CD8-positive, alpha-beta memory T cell (primary cell): ENCODE data around the gene TCOF1. TPM values are rescaled to one million over a fixed set of nuclear protein-coding genes. Genes with fewer than 3 reads are reported as not detected.
"Not testable (repeated sequence)": the region's sequence is repeated elsewhere in the genome, so short reads cannot be mapped to it uniquely, and the experiment has no call there.

Experiments used
- CTCF ChIA-PET: fragments of 350-600 bp; sonication (Branson Sonifier 250); formaldehyde crosslinking; loops from one replicate; lab custom pipeline; 2021; ENCODE audit warnings: antibody characterized with exemption; lab: Charles Lee
- POLR2A ChIA-PET: fragments of 350-600 bp; sonication (Branson Sonifier 250); formaldehyde crosslinking; loops from one replicate; lab custom pipeline; 2021; ENCODE audit warnings: antibody characterized with exemption; lab: Charles Lee
- DNase-seq, 5 donors: peaks; one replicate each; pipeline versions ENCODE4 v3.0.0 to v3.0.0-alpha.2; 2020 to 2022; ENCODE audit warnings: mixed read lengths in 1 of 5
- H3K27ac ChIP-seq: one replicate; pipeline ENCODE4 v1.7.0; 2013; ENCODE audit warnings: low read depth, mild to moderate bottlenecking, low read length, moderate library complexity
- H3K27me3 ChIP-seq: 2 replicates; pipeline ENCODE4 v1.7.0; 2013; ENCODE audit warnings: low read length, mild to moderate bottlenecking; ENCODE audit not compliant: insufficient read depth, poor library complexity, severe bottlenecking
- H3K36me3 ChIP-seq: 2 replicates; pipeline ENCODE4 v1.7.0; 2013; ENCODE audit warnings: mild to moderate bottlenecking, low read length, moderate library complexity; ENCODE audit not compliant: insufficient read depth
- H3K4me1 ChIP-seq: 2 replicates; pipeline ENCODE4 v1.7.0; 2013; ENCODE audit warnings: mild to moderate bottlenecking, low read length, moderate library complexity; ENCODE audit not compliant: insufficient read depth
- H3K4me3 ChIP-seq: 2 replicates; pipeline ENCODE4 v1.7.0; 2013; ENCODE audit warnings: mild to moderate bottlenecking, low read length
- H3K9me3 ChIP-seq: 2 replicates; pipeline ENCODE4 v1.7.0; 2013; ENCODE audit warnings: mild to moderate bottlenecking, low read length
- H3K27ac Mint-ChIP-seq, 8 donors: one replicate each; pipeline ENCODE4 v1.8.0; 2020 to 2021; ENCODE audit warnings: mixed read lengths in 8 of 8, mild to moderate bottlenecking in 6 of 8, inconsistent platforms in 3 of 8, moderate library complexity in 3 of 8
- H3K27me3 Mint-ChIP-seq, 2 donors: one replicate each; pipeline ENCODE4 v1.8.0; 2020 to 2021; ENCODE audit warnings: mixed read lengths in 2 of 2, mild to moderate bottlenecking in 1 of 2, moderate library complexity in 1 of 2
- H3K36me3 Mint-ChIP-seq, 3 donors: one replicate each; pipeline ENCODE4 v1.8.0; 2020 to 2021; ENCODE audit warnings: mixed read lengths in 3 of 3, inconsistent platforms in 1 of 3, mild to moderate bottlenecking in 1 of 3
- H3K4me1 Mint-ChIP-seq, 3 donors: one replicate each; pipeline ENCODE4 v1.8.0; 2020 to 2021; ENCODE audit warnings: mixed read lengths in 3 of 3, inconsistent platforms in 1 of 3, mild to moderate bottlenecking in 1 of 3
- H3K4me3 Mint-ChIP-seq, 7 donors: one replicate each; pipeline ENCODE4 v1.8.0; 2020 to 2021; ENCODE audit warnings: mixed read lengths in 7 of 7, mild to moderate bottlenecking in 6 of 7, moderate library complexity in 4 of 7, inconsistent platforms in 2 of 7
- H3K9me3 Mint-ChIP-seq, 5 donors: one replicate each; pipeline ENCODE4 v1.8.0; 2020 to 2022; ENCODE audit warnings: mixed read lengths in 5 of 5, mild to moderate bottlenecking in 3 of 5, moderate library complexity in 2 of 5, inconsistent platforms in 1 of 5
- polyA plus RNA-seq: library from polyadenylated mRNA; unstranded; fragments of 300-500 nt; fragmentation: Illumina TruSeq; gene quantifications from one replicate; pipeline ENCODE4 v1.2.3, GENCODE V29; 2021
- total RNA-seq, 2 experiments: library from RNA; stranded (reverse); gene quantifications; one replicate each; pipeline ENCODE4 v1.2.3, GENCODE V29; 2021

TCOF1 gene
- total and polyA plus RNA-seq, 3 experiments from 2014 or later: 33.1 to 120 (median 116) TPM

- Mint-ChIP-seq H3K4me1 (peaks cover 5 to 14% (median 8%) of the 10 kb centered on the region in 3 donors), H3K36me3 (peaks cover 0 to under 1% (median 0%) of the 10 kb centered on the region in 3 donors), H3K27ac (no peak overlapping the region), H3K27me3 (peaks cover 0 to 7% of the 10 kb centered on the region in 2 donors), H3K9me3 (no peaks in the 10 kb centered on the region), H3K4me3 (no peak overlapping the region)
- no peak overlapping the region for H3K4me3 ChIP-seq
- CTCF ChIA-PET: interaction anchor here (0.9 to 1.3 kb wide), 2 partner anchors 12 to 24 kb away, joined by 3 to 4 read pairs; no protein-coding TSS in a partner anchor
- H3K27me3 ChIP-seq: no peaks in the 10 kb centered on the region
- no peak overlapping the region for H3K27ac ChIP-seq
- no peak for DNase-seq
- H3K9me3 ChIP-seq: no peaks in the 10 kb centered on the region
- no peaks in the 10 kb centered on the region for H3K36me3 ChIP-seq
- no peaks in the 10 kb centered on the region for H3K4me1 ChIP-seq
- POLR2A ChIA-PET: interaction anchor here (1.4 kb wide), 1 partner anchor 12 kb away, joined by 3 read pairs; no protein-coding TSS in a partner anchor
Observed at GRCh38 chr5:150422758-150423157, 65.3 kb downstream of the TCOF1 start.

GRCh38 chr5:150426165-150426564, 68.7 kb downstream of the TCOF1 start:
- H3K36me3 ChIP-seq, DNase-seq, H3K9me3 Mint-ChIP-seq, H3K4me3 Mint-ChIP-seq, H3K4me3 ChIP-seq, H3K4me1 ChIP-seq, H3K4me1 Mint-ChIP-seq, H3K9me3 ChIP-seq, H3K27me3 ChIP-seq, H3K27ac Mint-ChIP-seq, POLR2A ChIA-PET, H3K27ac ChIP-seq, H3K36me3 Mint-ChIP-seq: not testable (repeated sequence)
- peaks cover 4 to 10% of the 10 kb centered on the region in 2 donors for H3K27me3 Mint-ChIP-seq
- CTCF ChIA-PET: interaction anchor here (1.1 kb wide), 1 partner anchor 23 kb away, joined by 4 read pairs; the partner anchor contains the start of gene RPS14

GRCh38 chr5:150428106-150428876, 70.8 kb downstream of the TCOF1 start:
- Histone ChIP-seq H3K27me3 (no peaks in the 10 kb centered on the region), H3K4me3 (no peak overlapping the region), H3K4me1 (no peaks in the 10 kb centered on the region), H3K27ac (no peak overlapping the region), H3K36me3 (no peaks in the 10 kb centered on the region), H3K9me3 (no peaks in the 10 kb centered on the region)
- CTCF ChIA-PET: no interaction called here
- Mint-ChIP-seq H3K9me3 (no peaks in the 10 kb centered on the region), H3K27me3 (peaks cover 4 to 10% of the 10 kb centered on the region in 2 donors), H3K4me1 (no peaks in the 10 kb centered on the region), H3K27ac (peak overlapping the region in 1 of 8 donors; percentile 2), H3K36me3 (peaks cover 0 to 2% (median 0%) of the 10 kb centered on the region in 3 donors), H3K4me3 (no peak overlapping the region)
- no peak for DNase-seq
- POLR2A ChIA-PET: no interaction called here

GRCh38 chr5:150428978-150429377, 71.5 kb downstream of the TCOF1 start:
- H3K4me1 ChIP-seq: no peaks in the 10 kb centered on the region
- peaks cover 0 to 2% (median 0%) of the 10 kb centered on the region in 3 donors for H3K36me3 Mint-ChIP-seq
- H3K27ac Mint-ChIP-seq: peak overlapping the region in 1 of 8 donors; percentile 29
- H3K9me3 ChIP-seq: no peaks in the 10 kb centered on the region
- ChIA-PET CTCF (no interaction called here), POLR2A (no interaction called here)
- DNase-seq: no peak
- H3K4me3 ChIP-seq: no peak overlapping the region
- no peak overlapping the region for H3K4me3 Mint-ChIP-seq
- no peaks in the 10 kb centered on the region for H3K4me1 Mint-ChIP-seq
- peaks cover 4 to 10% of the 10 kb centered on the region in 2 donors for H3K27me3 Mint-ChIP-seq
- no peaks in the 10 kb centered on the region for H3K9me3 Mint-ChIP-seq
- H3K36me3 ChIP-seq: no peaks in the 10 kb centered on the region
- H3K27me3 ChIP-seq: no peaks in the 10 kb centered on the region
- no peak overlapping the region for H3K27ac ChIP-seq

- Mint-ChIP-seq H3K27me3 (peaks cover 4 to 10% of the 10 kb centered on the region in 2 donors), H3K27ac (peak overlapping the region in 3 of 8 donors; percentile 5 to 64 (median 29)), H3K4me3 (no peak overlapping the region), H3K36me3 (peaks cover 0 to 2% (median 0%) of the 10 kb centered on the region in 3 donors), H3K9me3 (no peaks in the 10 kb centered on the region), H3K4me1 (no peaks in the 10 kb centered on the region)
- Histone ChIP-seq H3K4me3 (no peak overlapping the region), H3K36me3 (no peaks in the 10 kb centered on the region), H3K4me1 (no peaks in the 10 kb centered on the region), H3K9me3 (no peaks in the 10 kb centered on the region), H3K27me3 (no peaks in the 10 kb centered on the region), H3K27ac (no peak overlapping the region)
- ChIA-PET POLR2A (no interaction called here), CTCF (no interaction called here)
- DNase-seq: no peak
Observed at GRCh38 chr5:150429410-150429873, 71.9 kb downstream of the TCOF1 start.

GRCh38 chr5:150431048-150431447, 73.6 kb downstream of the TCOF1 start:
- H3K4me3 Mint-ChIP-seq: no peak overlapping the region
- Histone ChIP-seq H3K36me3 (no peaks in the 10 kb centered on the region), H3K4me1 (peaks cover 3% of the 10 kb centered on the region), H3K4me3 (no peak overlapping the region), H3K27ac (no peak overlapping the region), H3K27me3 (no peaks in the 10 kb centered on the region), H3K9me3 (no peaks in the 10 kb centered on the region)
- H3K9me3 Mint-ChIP-seq: no peaks in the 10 kb centered on the region
- H3K27ac Mint-ChIP-seq: no peak overlapping the region
- no peak for DNase-seq
- H3K27me3 Mint-ChIP-seq: peaks cover 4 to 7% of the 10 kb centered on the region in 2 donors
- H3K36me3 Mint-ChIP-seq: peaks cover 0 to 2% (median 0%) of the 10 kb centered on the region in 3 donors
- ChIA-PET CTCF (interaction anchor here (3.2 kb wide), 1 partner anchor 33 kb away, joined by 10 read pairs; no protein-coding TSS in a partner anchor), POLR2A (no interaction called here)
- peaks cover 3 to 4% (median 3%) of the 10 kb centered on the region in 3 donors for H3K4me1 Mint-ChIP-seq

GRCh38 chr5:150431574-150431973, 74.1 kb downstream of the TCOF1 start:
- CTCF ChIA-PET: interaction anchor here (3.2 kb wide), 1 partner anchor 33 kb away, joined by 10 read pairs; no protein-coding TSS in a partner anchor
- no peak overlapping the region for H3K4me3 ChIP-seq
- Mint-ChIP-seq H3K4me1 (peaks cover 7 to 8% (median 7%) of the 10 kb centered on the region in 3 donors), H3K9me3 (no peaks in the 10 kb centered on the region), H3K27me3 (peaks cover 4 to 7% of the 10 kb centered on the region in 2 donors), H3K36me3 (peaks cover 0 to 2% (median 0%) of the 10 kb centered on the region in 3 donors), H3K27ac (peak overlapping the region in 1 of 8 donors; percentile 4), H3K4me3 (no peak overlapping the region)
- POLR2A ChIA-PET: no interaction called here
- no peaks in the 10 kb centered on the region for H3K36me3 ChIP-seq
- H3K27ac ChIP-seq: no peak overlapping the region
- no peaks in the 10 kb centered on the region for H3K9me3 ChIP-seq
- DNase-seq: no peak
- H3K27me3 ChIP-seq: no peaks in the 10 kb centered on the region
- H3K4me1 ChIP-seq: peaks cover 3% of the 10 kb centered on the region

GRCh38 chr5:150434464-150434863, 77.0 kb downstream of the TCOF1 start:
- H3K27me3 ChIP-seq: no peaks in the 10 kb centered on the region
- DNase-seq: no peak
- Mint-ChIP-seq H3K27me3 (peaks cover 0 to 2% of the 10 kb centered on the region in 2 donors), H3K4me3 (no peak overlapping the region), H3K4me1 (peaks cover 7 to 10% (median 8%) of the 10 kb centered on the region in 3 donors), H3K9me3 (no peaks in the 10 kb centered on the region), H3K27ac (no peak overlapping the region), H3K36me3 (no peaks in the 10 kb centered on the region)
- H3K4me3 ChIP-seq: no peak overlapping the region
- POLR2A ChIA-PET: no interaction called here
- H3K9me3 ChIP-seq: no peaks in the 10 kb centered on the region
- CTCF ChIA-PET: interaction anchor here (1.3 to 2.5 kb wide), 3 partner anchors 16 to 273 kb away, joined by 3 to 11 read pairs (median 6); partner anchors contain the start of gene RPS14
- peaks cover 3% of the 10 kb centered on the region for H3K4me1 ChIP-seq
- no peaks in the 10 kb centered on the region for H3K36me3 ChIP-seq
- H3K27ac ChIP-seq: no peak overlapping the region
